Upper lobe of right lung (tissue), 1 donor: Measurements from ENCODE around the gene CNTN4. TPM values are rescaled to one million over a fixed set of nuclear protein-coding genes. Genes with fewer than 3 reads are reported as not detected.

Experiments used
- ATAC-seq: fragments of 200-7000 bp; cut with Tn5 transposase; one replicate; pipeline ENCODE4 v1.9.1; 2020; ENCODE audit warnings: mild to moderate bottlenecking, moderate library complexity
- DNase-seq: peaks from one replicate; pipeline ENCODE4 v3.0.0-alpha.2; 2020
- H3K27ac ChIP-seq: fragments of 200-600 bp; one replicate; pipeline ENCODE4 v1.8.0; 2022
- H3K27me3 ChIP-seq: fragments of 200-600 bp; one replicate; pipeline ENCODE4 v1.8.0; 2022; ENCODE audit warnings: mild to moderate bottlenecking
- H3K36me3 ChIP-seq: fragments of 200-600 bp; one replicate; pipeline ENCODE4 v1.8.0; 2022
- H3K4me1 ChIP-seq: fragments of 200-600 bp; one replicate; pipeline ENCODE4 v1.8.0; 2022
- H3K4me3 ChIP-seq: fragments of 200-600 bp; one replicate; pipeline ENCODE4 v1.8.0; 2022; ENCODE audit warnings: mild to moderate bottlenecking
- H3K9me3 ChIP-seq: fragments of 200-600 bp; one replicate; pipeline ENCODE4 v1.8.0; 2022
- intact Hi-C: fragments of 100-400 bp; cut with DNase I; formaldehyde crosslinking; loops from one replicate; pipeline ENCODE4 v1.11.0; 2022
- total RNA-seq: library from RNA; stranded (reverse); fragmentation: NEBNext Ultra II Directional; extraction: Animal tissue kit (Norgen Biotek cat#: 25700); gene quantifications from one replicate; pipeline ENCODE4 v1.2.1, GENCODE V29; 2021
- TF ChIP-seq, protein P1 (sequence below): fragments of 200-600 bp; IDR thresholded peaks from one replicate; pipeline ENCODE4 v1.8.0; 2022; ENCODE audit warnings: antibody characterized with exemption
- donor health status: DM: no; HTN: yes; CAD: no; lungs with severe emphysema.

The CNTN4 gene
- total RNA-seq, 1 donor from 2014 or later: 11.3 TPM

- TF ChIP-seq, protein P1, sequence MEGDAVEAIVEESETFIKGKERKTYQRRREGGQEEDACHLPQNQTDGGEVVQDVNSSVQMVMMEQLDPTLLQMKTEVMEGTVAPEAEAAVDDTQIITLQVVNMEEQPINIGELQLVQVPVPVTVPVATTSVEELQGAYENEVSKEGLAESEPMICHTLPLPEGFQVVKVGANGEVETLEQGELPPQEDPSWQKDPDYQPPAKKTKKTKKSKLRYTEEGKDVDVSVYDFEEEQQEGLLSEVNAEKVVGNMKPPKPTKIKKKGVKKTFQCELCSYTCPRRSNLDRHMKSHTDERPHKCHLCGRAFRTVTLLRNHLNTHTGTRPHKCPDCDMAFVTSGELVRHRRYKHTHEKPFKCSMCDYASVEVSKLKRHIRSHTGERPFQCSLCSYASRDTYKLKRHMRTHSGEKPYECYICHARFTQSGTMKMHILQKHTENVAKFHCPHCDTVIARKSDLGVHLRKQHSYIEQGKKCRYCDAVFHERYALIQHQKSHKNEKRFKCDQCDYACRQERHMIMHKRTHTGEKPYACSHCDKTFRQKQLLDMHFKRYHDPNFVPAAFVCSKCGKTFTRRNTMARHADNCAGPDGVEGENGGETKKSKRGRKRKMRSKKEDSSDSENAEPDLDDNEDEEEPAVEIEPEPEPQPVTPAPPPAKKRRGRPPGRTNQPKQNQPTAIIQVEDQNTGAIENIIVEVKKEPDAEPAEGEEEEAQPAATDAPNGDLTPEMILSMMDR: no peak
- Histone ChIP-seq H3K27me3 (no peaks in the 10 kb centered on the region), H3K4me1 (no peaks in the 10 kb centered on the region), H3K4me3 (no peak overlapping the region), H3K27ac (no peak overlapping the region), H3K36me3 (no peaks in the 10 kb centered on the region), H3K9me3 (no peaks in the 10 kb centered on the region)
- DNase-seq (no peak), ATAC-seq (no peak)
- intact Hi-C loops: no loop called here
These were observed 515.9 kb downstream of the CNTN4 start for GRCh38 chr3:2614578-2614977.

GRCh38 chr3:2615080-2615479, 516.4 kb downstream of the CNTN4 start:
- no peak overlapping the region for H3K4me3 ChIP-seq
- TF ChIP-seq, protein P1: no peak
- DNase-seq (no peak), ATAC-seq (no peak)
- H3K27ac ChIP-seq: no peak overlapping the region
- H3K9me3 ChIP-seq: no peaks in the 10 kb centered on the region
- intact Hi-C loops: no loop called here
- no peaks in the 10 kb centered on the region for H3K36me3 ChIP-seq
- H3K4me1 ChIP-seq: no peaks in the 10 kb centered on the region
- no peaks in the 10 kb centered on the region for H3K27me3 ChIP-seq

- H3K4me3 ChIP-seq: no peak overlapping the region
- no peak for ATAC-seq
- intact Hi-C loops: no loop called here
These were observed 524.8 kb downstream of the CNTN4 start for GRCh38 chr3:2623436-2623835.

DNA sequence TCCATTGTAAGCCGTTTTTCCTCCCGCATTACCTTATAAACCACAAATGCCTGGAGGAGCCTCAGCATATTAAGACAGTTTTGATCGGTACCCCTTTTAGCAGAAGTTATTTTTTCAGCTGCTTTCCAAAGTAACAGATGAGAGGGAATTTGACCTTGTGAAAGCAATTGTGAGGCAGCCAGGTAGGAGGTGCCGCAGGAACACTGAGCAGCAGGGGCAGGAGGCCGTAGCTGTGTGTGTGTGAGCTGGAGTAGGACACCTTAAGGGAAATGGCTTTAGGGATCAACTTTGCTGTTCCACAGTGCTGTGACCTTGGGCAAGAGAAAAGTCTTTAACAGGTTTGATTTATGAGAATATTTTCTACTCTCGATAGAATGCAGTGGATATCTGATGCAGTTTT, 529.5 kb downstream of the CNTN4 start:
- no peak for ATAC-seq
- TF ChIP-seq, protein P1: no peak

More at GRCh38 chr3:2623436-2623835, 524.8 kb downstream of the CNTN4 start:
- Histone ChIP-seq H3K27ac (no peak overlapping the region), H3K9me3 (no peaks in the 10 kb centered on the region), H3K27me3 (no peaks in the 10 kb centered on the region), H3K36me3 (no peaks in the 10 kb centered on the region), H3K4me1 (no peaks in the 10 kb centered on the region)
- DNase-seq: no peak
- TF ChIP-seq, protein P1: no peak

DNA sequence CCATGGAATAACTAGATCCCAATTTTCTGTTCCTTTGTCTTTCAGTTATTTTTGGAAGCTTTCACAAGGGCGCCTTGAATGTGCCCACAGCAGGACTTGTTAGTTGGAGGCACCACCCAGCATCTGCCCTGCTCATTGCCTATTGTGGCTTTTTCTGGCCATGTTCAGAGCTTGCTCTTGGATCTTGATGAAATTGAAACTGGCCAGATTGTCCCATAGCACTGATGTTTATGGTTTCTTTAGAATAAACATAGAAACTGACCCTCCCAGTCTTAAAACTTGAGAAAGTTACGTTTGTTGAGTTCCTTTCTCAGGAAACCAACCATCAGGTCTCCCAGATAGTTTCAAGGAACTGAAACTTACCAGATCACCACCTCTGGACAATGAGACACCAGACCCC, 536.8 kb downstream of the CNTN4 start:
- no peaks in the 10 kb centered on the region for H3K9me3 ChIP-seq
- H3K27ac ChIP-seq: no peak overlapping the region
- no peak for ATAC-seq
- H3K4me3 ChIP-seq: no peak overlapping the region
- DNase-seq: no peak
- no peaks in the 10 kb centered on the region for H3K4me1 ChIP-seq
- no peaks in the 10 kb centered on the region for H3K27me3 ChIP-seq
- intact Hi-C loops: no loop called here
- TF ChIP-seq, protein P1: no peak
- H3K36me3 ChIP-seq: no peaks in the 10 kb centered on the region

More for the DNA sequence above, 529.5 kb downstream of the CNTN4 start:
- H3K4me1 ChIP-seq: no peaks in the 10 kb centered on the region
- intact Hi-C loops: no loop called here
- no peak overlapping the region for H3K27ac ChIP-seq
- no peak overlapping the region for H3K4me3 ChIP-seq
- H3K9me3 ChIP-seq: no peaks in the 10 kb centered on the region
- H3K27me3 ChIP-seq: no peaks in the 10 kb centered on the region
- no peak for DNase-seq
- no peaks in the 10 kb centered on the region for H3K36me3 ChIP-seq

DNA sequence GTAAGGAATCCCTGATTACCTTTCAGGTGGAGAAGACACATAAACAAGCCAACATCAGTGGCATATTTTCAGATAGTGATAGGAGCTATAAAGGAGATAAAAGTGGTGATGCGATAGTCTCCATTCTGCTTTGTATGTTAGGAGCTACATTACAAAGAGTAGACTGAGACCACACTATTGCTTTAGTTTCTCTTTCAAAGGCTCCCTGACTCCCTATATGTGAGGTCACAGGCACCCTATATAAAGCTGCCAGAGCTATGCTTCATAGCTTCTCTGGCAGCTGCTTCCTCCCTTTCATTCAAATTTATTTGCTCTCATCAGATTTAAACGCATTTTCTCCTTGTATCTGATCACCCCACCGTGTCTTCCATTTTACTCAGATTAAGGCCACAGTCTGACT, 544.9 kb downstream of the CNTN4 start:
- no peak for ATAC-seq
- no peak for DNase-seq
- no peaks in the 10 kb centered on the region for H3K27me3 ChIP-seq
- TF ChIP-seq, protein P1: no peak
- no peaks in the 10 kb centered on the region for H3K9me3 ChIP-seq
- H3K4me3 ChIP-seq: no peak overlapping the region
- intact Hi-C loops: no loop called here
- no peak overlapping the region for H3K27ac ChIP-seq
- no peaks in the 10 kb centered on the region for H3K4me1 ChIP-seq
- no peaks in the 10 kb centered on the region for H3K36me3 ChIP-seq
